GM21529 (cell line): ENCODE data around the gene ADAMTS12.
"Not testable (repeated sequence)": the region's sequence is repeated elsewhere in the genome, so short reads cannot be mapped to it uniquely, and the experiment has no call there.

Source experiments
- ATAC-seq: cut with Tn5 transposase; IDR thresholded peaks from one replicate; pipeline ENCODE4 v1.9.1; 2021; ENCODE audit not compliant: unreplicated experiment

ADAMTS12 gene

DNA sequence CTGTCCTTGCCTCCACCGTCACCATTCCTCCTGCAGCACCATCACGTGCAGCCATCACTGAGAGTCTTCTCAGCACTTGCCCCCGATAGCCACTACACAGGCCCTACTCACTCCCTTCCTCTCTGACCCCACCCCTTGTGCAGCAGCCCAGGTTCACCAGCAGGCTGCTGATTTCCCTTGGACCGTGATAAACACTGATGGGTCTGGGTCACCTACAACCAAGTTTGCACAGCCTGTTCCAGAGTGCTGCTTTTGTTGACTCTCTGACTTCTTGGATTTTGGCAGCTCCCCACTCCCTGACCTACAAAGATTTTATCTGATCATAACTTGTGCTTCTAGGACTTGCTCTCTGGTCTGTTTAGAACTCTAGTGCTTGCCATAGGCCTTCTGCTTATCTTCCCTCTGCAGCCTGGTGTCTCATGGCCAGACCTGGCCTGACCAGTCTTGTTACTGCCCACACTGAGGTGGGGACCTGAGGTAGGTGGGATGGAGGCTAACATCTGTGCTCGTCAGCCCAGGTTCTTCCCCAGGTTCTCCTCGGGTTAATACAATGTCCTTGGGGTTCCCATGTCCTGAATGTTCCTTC is 341.7 kb downstream of the ADAMTS12 start:
- ATAC-seq: no peak

- ATAC-seq: not testable (repeated sequence)
These were observed 352.0 kb downstream of the ADAMTS12 start for GRCh38 chr5:33539790-33540189.

DNA sequence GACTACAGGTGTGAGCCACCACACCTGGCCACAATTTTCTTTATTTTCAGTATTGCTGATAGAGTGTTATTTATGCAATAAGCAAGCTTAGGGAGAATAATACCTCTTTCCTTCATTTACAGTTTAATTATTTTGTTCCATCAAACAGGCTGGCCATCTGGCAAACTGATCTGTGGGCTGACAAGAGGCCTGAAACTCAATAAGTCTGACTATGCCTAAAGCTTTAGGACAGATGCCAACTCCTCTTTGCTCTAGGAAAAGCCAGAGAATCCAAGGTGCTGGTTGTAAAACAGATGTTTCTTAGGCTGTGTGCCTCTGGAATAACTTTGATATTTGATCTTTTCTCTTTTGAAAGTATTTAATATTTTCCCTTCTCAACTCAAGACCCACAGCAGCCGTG is 352.6 kb downstream of the ADAMTS12 start:
- ATAC-seq: no peak

GRCh38 chr5:33538201-33538600 is 353.6 kb downstream of the ADAMTS12 start:
- ATAC-seq: no peak

DNA sequence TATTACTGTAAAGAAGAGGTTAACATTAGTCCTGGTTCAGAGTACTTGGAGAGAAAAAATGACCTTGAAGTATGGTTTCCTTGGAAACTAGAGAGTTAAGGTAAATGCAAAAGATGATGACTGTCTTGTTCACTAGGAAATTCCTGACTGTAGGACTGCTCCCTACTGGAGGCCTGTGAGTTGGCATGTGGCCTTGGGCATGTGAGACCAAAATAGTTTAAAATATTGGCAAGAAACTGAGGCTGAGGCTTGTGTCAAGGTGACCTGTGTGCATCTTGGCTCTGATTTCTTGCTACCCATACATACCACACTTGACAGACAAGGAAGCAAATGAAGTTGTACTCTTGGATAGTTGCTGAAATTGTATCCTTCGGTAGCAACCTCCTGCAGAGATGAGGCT is 354.6 kb downstream of the ADAMTS12 start:
- no peak for ATAC-seq

DNA sequence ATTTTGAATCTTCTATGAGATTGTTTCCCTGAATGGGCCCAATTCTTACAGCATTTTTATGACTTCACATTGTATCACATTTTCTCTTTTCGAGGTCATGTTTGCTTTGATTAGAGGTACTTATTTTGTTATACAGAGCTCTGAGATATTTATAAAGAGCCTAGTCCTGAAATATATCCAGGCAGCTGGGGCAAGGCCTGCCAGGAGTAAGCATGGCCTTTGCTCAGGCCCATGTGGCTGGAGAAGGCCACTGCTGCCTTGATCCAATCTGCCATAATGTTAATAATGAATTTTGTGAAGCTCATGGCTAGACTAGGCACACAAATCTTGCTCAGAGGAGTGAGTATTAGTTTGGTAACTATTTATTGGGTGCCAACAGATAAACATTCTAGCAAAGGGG is 355.0 kb downstream of the ADAMTS12 start:
- ATAC-seq: no peak

- no peak for ATAC-seq
These were observed 360.0 kb downstream of the ADAMTS12 start for GRCh38 chr5:33531824-33532223.

DNA sequence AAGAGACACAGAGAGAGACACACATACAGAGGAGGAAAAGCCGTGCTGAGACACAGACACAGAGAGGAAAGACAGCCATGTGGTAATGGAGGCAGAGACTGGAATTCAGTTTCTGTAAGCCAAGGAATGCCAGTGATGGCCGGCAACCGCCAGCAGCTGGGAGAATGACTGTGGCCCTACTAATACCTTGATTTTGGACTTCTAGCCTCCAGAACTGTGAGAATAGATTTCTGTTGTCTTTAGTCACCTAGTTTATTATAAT is 360.8 kb downstream of the ADAMTS12 start:
- ATAC-seq: no peak

GRCh38 chr5:33530183-33531036 is 361.4 kb downstream of the ADAMTS12 start:
- ATAC-seq: no peak

GRCh38 chr5:33527696-33528095 is 364.1 kb downstream of the ADAMTS12 start:
- no peak for ATAC-seq

DNA sequence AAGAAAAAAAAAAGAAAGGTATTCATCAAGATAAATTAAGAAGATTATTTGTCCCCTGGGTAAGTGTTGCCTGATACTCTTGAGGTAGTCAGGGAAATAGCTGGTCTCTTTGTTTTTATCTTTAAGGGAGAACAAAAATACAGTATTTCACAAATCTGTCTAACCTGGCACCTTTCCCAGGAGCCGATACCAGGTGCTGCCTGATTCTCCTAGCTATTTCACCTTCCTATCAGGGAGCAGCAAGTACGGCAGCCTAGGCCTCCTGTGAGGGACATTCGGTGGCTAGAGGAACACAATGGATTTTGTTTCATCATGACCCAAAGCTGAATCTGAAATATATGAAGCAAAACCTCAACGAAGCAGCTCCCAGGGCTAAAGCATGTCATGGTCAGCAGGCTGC is 365.0 kb downstream of the ADAMTS12 start:
- ATAC-seq: no peak

GRCh38 chr5:33524476-33524875 is 367.3 kb downstream of the ADAMTS12 start:
- no peak for ATAC-seq

GRCh38 chr5:33523208-33523771 is 368.5 kb downstream of the ADAMTS12 start:
- no peak for ATAC-seq

- ATAC-seq: no peak
These were observed 375.4 kb downstream of the ADAMTS12 start for GRCh38 chr5:33516421-33516820.

GRCh38 chr5:33515366-33515765 is 376.4 kb downstream of the ADAMTS12 start:
- ATAC-seq: not testable (repeated sequence)

DNA sequence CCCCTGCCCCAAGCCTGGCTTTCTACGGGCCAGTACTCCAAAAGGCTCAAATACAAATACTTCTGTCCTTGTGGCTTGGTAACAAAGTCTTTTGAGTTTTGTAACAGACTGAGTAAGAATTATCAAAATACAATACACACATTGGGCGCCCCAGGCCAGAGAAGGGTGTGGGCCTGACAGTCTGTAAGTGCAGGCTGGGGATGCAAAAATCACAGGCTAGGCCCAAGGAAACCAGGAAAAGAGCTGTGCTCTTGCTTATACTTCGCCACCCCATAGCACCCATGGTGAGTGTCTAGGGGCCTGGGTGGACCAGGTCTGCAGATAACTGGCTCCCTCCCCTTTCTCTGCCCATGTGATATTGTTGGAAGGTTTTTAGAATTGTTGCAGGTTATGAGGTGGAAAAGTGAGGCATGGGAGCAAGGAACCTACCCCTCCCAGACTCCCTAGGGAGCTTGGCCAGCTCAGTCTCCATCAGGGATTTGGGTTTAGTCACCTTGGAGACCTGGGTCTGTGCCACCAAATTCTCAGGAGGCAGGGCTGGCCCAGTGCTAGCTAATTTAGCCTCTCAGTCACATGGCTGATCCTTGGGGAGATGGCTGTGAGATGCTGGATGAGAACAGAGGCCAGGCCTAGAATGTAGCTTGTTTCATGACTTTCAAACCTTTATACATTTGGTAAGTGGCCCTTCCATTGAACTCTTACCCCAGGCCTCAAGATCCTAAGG is 378.2 kb downstream of the ADAMTS12 start:
- ATAC-seq: no peak

DNA sequence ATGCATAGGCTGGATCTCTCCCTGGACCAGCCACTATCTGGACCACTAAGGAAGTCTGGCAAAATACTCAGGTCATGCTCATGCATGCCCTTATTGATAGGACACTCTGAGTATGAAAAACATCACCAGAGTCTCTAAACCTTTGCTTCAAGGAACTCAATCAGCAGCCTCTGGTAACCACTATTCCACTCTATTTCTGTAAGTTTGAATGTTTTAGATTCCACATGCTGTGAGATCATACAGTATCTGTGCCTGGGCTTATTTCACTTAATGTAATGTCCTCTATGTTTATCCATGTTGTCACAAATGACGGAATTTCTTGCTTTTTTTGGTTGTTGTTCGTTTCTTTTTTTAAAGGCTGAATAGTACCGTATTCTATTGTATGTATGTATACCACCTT is 382.8 kb downstream of the ADAMTS12 start:
- no peak for ATAC-seq

GRCh38 chr5:33507426-33507825 is 384.4 kb downstream of the ADAMTS12 start:
- no peak for ATAC-seq

DNA sequence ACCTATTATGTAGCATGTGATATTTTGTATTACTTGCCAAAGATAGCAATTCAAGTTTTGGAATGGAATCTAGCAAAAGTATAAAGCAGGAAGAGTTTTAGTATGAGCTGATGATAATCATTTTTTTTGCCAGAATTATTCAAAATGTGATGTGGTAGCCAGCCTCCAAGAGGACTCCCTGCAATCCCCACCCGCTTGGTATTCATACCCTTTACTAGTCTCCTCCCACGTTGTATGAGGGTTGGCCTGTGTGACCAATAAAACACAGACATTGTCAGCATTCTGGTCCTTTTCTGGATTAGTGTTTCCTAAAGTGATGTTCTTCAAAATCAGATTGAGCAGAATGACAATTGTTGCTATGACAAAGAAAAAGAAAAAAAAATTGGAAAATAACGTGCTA is 387.2 kb downstream of the ADAMTS12 start:
- ATAC-seq: no peak

DNA sequence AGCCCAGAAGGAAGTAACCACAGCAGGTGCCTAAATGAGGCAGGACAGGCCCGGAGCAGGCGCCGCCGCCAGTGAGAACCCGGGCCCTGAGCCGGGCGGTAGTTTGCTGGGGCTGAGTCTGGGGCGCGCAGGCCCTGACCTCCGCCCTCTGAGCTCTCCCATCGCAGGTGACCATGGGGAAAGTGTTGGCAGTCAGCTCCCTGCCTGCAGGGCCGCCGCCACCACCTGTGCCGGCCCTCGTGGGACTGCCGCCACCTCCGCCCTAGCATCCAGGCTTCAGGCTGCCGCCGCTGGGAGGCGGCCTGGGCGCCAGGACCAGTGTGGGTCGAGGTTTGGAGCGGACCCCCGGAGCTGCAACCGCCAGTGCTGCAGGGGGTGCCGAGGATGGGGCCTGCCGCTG is 389.9 kb downstream of the ADAMTS12 start:
- ATAC-seq: no peak

- ATAC-seq: no peak
These were observed 390.5 kb downstream of the ADAMTS12 start for GRCh38 chr5:33501260-33501659.

- no peak for ATAC-seq
These were observed 397.3 kb downstream of the ADAMTS12 start for GRCh38 chr5:33494466-33494865.
